Hepatocyte (in vitro differentiated cells): ENCODE results near the gene PIEZO1.

Experiments used
- EZH2 ChIP-seq: fragments of 200-600 bp; sonication (generic); IDR thresholded peaks from 2 replicates; pipeline ENCODE4 v1.6.1; 2016; ENCODE audit warnings: antibody characterized with exemption, mild to moderate bottlenecking, borderline replicate concordance
- EZH2phosphoT487 ChIP-seq: fragments of 200-600 bp; sonication (generic); IDR thresholded peaks from one replicate; pipeline ENCODE4 v1.6.1; 2018; ENCODE audit warnings: antibody characterized with exemption, mild to moderate bottlenecking, low read depth, moderate library complexity; ENCODE audit not compliant: unreplicated experiment, severe bottlenecking
- TF ChIP-seq, protein P1 (sequence below): fragments of 200-600 bp; sonication (generic); IDR thresholded peaks from 2 replicates; pipeline ENCODE4 v1.5.1; 2016; ENCODE audit warnings: antibody characterized with exemption, mild to moderate bottlenecking; ENCODE audit not compliant: poor library complexity

DNA sequence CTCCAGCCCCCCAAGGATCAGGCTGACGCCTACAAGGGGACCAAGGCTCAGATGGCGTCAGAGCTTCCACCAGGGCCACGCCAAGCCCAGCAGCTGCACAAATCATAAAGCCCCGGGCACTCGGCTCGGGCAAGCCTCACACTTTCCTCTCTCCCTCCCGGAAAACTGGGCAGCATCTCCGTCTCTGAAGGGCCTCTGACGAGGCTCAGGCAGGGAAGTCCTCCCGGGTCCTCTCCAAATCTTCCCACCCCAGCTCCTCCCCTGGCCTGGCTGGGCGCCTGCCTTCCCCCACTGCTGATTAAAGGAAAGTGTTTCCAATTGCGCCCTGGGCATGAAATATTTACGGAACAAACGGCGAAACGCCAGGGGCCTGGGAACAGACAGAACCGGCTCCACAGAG, 38.5 kb downstream of the PIEZO1 start:
- TF ChIP-seq, protein P1, sequence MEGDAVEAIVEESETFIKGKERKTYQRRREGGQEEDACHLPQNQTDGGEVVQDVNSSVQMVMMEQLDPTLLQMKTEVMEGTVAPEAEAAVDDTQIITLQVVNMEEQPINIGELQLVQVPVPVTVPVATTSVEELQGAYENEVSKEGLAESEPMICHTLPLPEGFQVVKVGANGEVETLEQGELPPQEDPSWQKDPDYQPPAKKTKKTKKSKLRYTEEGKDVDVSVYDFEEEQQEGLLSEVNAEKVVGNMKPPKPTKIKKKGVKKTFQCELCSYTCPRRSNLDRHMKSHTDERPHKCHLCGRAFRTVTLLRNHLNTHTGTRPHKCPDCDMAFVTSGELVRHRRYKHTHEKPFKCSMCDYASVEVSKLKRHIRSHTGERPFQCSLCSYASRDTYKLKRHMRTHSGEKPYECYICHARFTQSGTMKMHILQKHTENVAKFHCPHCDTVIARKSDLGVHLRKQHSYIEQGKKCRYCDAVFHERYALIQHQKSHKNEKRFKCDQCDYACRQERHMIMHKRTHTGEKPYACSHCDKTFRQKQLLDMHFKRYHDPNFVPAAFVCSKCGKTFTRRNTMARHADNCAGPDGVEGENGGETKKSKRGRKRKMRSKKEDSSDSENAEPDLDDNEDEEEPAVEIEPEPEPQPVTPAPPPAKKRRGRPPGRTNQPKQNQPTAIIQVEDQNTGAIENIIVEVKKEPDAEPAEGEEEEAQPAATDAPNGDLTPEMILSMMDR: no peak
- no peak for TF ChIP-seq EZH2phosphoT487
- TF ChIP-seq EZH2: no peak
